ENCODE data around the gene ORMDL3. TPM values are rescaled to one million over a fixed set of nuclear protein-coding genes. Genes with fewer than 3 reads are reported as not detected.
"Not testable (repeated sequence)": the region's sequence is repeated elsewhere in the genome, so short reads cannot be mapped to it uniquely, and the experiment has no call there.

The ORMDL3 gene
- total RNA-seq, 1 experiment from 2014 or later = 20.9 TPM

DNA sequence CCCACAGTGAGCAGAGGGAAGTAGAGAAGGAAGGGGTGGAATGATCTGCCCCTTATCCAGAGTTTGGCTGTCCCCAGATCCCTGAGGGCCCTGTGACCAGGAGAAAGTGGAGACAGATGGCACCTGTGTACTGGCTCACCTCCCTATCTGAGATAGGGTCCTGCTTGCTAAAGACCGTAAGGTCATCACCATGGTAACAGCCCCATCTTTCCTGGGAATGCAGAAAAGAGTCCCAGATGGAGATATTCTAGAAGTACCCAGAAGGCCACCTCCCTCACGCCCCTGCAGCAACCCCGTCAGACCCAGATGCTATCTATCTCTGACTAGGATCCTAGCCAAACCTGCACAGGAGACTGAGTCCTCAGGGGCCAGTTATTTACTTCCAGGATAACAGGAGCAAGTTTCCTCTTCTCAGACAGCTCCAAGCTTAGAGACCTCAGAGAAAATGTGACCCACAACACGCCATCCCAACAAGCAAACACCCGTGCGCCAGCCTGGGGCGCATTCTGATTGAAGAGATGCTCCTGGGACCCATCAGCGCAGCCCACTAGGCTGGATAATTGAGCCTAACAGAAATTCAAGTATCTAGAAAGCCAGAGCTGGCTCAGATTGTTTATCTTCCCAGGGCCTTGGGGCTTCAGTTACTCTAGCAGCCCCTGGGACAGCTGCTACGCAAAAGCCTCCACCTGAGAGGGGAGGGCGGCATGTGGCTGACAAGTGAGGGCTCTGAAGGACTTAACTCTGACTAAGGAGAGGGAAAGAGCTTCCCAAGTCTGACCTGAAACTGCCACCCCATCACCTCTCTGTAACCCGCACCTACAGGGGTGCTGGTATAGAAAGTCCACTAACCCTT lies 1.9 kb downstream of the ORMDL3 start:
- no peak for DNase-seq (ENCODE audit: low read depth)

DNA sequence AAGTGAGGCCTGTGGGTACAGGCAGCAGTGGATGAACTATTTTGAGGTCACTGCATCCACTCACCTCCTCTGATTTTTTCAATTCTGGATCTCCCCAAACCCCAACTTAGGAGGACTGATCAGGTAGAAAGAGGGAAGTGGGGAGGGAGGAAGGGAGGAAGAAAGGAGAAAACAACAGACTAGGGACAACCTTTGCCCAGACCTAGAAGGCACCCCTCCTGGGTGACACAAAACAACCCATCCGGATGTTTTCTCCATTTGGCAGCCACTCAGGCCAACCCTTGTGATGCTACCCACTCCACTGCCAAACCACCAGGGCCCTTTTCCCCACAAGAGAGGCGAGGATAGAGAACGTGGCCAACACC lies 2.7 kb downstream of the ORMDL3 start:
- DNase-seq (ENCODE audit: low read depth) = no peak

- DNase-seq (ENCODE audit: low read depth) = peak; percentile 38
Measured at GRCh38 chr17:39923836-39924690, 3.3 kb downstream of the ORMDL3 start.

GRCh38 chr17:39923230-39923629 lies 4.2 kb downstream of the ORMDL3 start:
- no peak for DNase-seq (ENCODE audit: low read depth)

- DNase-seq (ENCODE audit: low read depth) = no peak
Measured at GRCh38 chr17:39922006-39922405, 5.4 kb downstream of the ORMDL3 start.

DNA sequence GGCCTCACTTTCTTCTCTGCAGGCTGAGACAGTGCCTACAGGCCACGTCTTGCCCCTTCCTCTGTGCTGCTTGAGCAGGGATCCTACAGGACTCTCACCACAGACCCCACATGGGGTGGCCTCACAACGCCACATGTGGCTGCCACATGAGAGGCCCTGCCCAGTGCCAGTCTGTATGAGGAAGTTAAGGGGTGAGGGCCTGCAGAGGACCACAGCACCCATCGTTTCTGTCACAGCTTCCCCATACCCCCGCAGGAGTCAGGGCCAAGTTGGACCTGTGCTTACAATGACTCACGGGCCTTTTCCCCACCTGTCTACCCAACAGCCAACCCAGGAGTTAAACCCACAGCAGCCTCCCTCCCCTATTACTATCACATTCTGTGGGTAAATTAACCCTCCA lies 6.1 kb downstream of the ORMDL3 start:
- no peak for DNase-seq (ENCODE audit: low read depth)

DNA sequence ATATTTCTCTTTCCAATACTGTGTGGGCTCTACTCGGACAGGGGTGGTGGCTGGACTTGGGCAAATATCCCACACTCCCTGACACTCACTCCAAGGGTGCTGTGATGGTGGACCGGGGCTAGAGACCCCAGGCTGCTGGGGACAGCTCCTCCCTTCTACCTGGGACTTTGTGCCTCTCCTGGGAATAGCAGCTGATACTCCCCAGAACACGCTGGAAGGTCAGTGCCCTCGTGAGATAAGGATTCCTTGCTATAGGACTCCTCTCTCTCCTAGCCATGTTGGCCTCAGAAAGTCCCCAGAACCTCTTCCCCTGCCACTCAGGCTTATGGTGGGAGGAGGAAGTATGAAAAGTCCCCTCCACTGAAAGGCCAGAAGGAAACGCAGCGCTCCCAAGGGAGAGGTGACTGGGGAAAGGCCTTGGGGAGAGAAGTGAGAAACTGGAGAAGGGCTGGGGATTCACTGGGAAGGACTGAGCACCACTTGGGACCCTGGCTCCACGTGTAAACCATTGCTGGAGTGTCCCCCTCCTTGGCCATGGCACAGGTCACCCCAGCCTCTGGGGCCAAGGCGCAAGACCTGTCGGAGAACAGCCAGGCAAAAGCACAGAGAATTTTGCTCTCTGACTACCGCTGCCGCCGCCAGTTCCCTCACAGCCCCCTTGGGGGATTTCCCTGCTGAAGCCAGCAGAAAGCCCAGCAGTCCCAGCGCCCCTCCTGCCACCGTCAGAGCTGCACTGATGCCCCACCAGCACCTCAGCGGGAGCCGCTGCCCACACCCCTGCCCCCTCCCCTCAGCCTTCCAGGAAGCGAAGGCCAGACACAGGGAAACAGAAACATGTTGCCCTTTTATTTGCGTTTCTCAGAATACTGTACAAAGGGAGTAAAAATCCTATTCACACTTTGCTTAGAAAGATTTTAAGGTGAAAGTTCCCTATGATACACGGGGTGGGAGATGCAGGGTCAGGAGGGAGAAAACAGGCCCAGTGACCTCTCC lies 6.9 kb downstream of the ORMDL3 start:
- no peak for DNase-seq (ENCODE audit: low read depth)

DNA sequence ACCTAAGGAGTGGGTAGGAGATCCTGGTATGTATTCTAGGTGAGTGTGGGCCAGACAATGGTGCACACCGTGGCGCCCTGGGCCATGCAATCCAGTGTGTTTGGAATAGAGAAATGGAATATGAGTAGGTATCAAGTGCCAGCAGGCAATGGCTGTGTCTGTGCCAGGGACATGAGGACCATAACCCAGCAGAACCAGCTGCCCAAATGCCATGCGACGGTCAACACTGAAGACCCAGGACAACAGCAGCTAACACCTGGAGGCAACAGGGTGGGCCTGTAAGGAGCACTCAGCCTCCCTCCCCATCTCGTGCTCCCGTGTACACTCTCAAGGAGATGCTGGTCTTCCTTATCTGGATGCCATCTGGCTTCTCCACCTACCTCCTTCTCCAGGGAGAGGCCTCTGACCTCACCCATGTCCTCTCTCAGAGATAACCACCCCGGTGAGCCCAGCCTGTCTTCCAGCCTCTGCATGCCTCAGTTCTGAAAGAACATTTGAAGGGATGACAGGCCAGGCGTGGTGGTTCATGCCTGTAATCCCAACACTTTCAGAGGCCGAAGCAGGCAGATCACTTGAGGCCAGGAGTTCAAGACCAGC lies 8.2 kb downstream of the ORMDL3 start:
- DNase-seq (ENCODE audit: low read depth) = no peak

- DNase-seq (ENCODE audit: low read depth) = no peak
Measured at GRCh38 chr17:39916918-39917317, 10.5 kb downstream of the ORMDL3 start.

- no peak for DNase-seq (ENCODE audit: low read depth)
Measured at GRCh38 chr17:39915559-39915958, 11.8 kb downstream of the ORMDL3 start.

- DNase-seq (ENCODE audit: low read depth) = no peak
Measured at GRCh38 chr17:39913989-39914388, 13.4 kb downstream of the ORMDL3 start.

DNA sequence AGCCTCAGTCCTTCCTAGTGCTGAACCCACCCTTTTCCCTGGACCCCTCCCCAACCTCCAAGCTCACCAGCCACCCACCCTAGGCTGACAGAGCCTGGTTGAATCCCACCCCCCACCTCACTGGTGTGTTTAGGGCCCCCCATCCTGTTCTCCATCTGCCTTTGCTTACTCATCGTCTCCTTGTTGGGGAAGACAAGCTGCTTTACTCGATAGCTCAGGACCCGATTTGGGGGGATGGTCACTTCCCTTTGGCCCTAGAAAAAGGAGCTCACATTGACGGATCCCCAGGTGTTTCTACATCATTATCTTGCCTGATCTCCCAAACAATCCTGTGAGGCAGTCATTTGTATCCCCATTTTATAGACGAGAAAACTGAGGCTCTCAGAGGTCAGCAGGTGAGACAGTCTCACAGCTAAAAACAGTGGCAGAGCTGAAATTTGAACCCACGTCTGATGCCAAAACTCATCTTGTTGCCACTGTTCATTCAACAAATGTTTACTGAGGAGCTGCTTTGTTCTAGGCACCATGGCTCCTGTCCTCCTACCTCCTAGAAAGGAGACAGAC lies 18.5 kb downstream of the ORMDL3 start:
- no peak for DNase-seq (ENCODE audit: low read depth)

DNA sequence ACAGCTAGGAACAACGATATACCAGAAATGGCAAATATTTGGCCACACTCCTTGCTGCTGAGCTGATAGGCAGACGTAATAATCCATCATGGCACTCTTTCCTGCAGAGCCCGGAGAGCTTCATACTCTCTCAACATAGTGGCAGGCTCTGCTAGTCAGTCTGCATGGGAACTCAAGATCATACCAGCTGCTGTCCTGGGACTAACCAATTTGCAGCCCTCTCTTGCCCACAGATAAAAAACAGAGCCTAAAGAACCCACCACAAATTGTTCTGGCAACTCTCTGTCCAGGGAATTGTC lies 22.5 kb downstream of the ORMDL3 start:
- no peak for DNase-seq (ENCODE audit: low read depth)

DNA sequence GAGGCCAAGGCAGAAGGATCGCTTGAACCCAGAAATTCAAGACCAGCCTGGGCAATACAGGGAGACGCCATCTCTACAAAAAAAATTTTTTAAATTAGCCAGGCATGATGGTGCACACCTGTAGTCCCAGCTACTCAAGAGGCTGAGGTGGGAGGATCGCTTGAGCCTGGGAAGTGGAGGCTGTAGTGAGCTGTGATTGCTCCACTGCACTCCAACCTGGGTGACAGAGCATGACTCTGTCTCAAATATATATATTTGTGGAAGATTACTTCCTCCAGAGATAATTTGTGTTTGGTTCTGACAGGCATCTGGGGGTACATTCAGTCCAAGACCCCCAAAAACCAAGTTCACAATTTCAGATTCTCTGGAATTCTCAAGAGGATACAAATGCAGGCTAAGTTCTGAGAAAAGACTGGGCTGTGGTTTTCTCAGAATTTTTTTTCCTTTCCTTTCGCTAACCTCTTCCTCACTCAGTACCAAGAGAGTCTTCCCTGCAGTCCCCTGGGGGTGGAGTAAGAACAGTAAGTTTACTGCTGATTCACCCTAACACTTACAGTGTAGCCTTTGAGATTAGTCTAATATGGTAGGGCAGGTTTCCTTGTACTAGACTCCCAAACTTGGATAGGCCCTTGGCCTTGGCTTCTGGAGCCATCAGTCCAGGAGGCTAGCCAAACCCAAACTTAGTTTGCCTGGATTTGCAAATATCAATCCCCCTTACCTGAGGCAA lies 24.1 kb downstream of the ORMDL3 start:
- DNase-seq (ENCODE audit: low read depth) = no peak

GRCh38 chr17:39902027-39902426 lies 25.4 kb downstream of the ORMDL3 start:
- not testable (repeated sequence) for DNase-seq (ENCODE audit: low read depth)

DNA sequence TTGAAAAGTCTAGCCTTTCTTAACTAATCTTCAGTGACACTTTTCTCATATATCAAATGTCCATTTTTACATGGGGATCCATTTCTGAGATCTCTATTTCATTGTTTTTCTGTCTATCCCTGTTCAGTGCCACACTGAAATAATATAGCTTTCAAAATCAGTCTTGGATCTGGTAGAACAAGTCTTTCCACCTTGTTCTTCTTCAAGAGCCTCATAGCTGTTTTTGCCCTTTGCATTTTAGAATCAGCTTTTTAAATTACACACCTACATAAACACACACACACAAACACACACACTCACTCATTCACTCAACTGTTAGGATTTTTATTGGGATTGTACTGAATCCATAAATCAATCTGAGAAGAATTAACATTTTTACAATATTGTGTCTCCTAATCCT lies 28.2 kb downstream of the ORMDL3 start:
- DNase-seq (ENCODE audit: low read depth) = no peak

DNA sequence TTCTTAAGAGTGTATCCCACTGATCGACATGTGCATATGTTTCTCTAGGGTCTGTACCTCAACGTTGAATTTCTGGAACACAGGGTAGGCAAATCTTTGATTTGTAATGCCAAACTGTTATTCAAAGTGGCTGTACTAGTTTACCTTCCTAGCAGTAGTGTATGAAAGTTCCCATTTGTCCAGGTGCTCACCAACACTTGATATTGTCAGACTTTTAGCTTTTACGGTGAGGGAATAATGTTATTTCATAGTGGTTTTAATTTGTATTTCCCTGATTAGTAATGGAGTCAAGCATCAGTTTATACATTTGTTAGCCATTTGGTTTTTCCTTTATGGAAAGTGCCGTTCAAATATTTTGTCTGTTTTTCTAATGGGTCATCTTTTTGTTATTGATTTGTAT lies 29.3 kb downstream of the ORMDL3 start:
- no peak for DNase-seq (ENCODE audit: low read depth)

- DNase-seq (ENCODE audit: low read depth) = no peak
Measured at GRCh38 chr17:39894681-39895376, 32.6 kb downstream of the ORMDL3 start.

DNA sequence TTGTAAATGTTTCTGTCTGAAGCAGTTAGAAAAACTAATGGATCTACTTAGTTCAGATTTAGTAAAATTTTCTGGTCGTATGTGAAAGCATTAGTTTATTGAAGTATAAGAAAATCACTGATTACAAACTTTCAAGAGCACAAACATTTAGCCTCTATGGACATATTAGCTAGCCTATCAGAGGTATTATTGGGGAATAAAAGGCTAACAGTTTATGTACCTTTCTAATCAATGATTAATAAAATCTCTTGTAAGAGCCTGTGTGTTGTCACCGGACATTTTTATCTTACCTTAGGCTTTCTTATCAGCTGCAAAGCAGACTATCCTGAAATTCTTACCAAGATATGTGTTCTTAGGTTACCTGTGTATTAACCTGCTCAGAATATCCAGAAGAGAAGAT lies 38.2 kb downstream of the ORMDL3 start:
- no peak for DNase-seq (ENCODE audit: low read depth)

DNA sequence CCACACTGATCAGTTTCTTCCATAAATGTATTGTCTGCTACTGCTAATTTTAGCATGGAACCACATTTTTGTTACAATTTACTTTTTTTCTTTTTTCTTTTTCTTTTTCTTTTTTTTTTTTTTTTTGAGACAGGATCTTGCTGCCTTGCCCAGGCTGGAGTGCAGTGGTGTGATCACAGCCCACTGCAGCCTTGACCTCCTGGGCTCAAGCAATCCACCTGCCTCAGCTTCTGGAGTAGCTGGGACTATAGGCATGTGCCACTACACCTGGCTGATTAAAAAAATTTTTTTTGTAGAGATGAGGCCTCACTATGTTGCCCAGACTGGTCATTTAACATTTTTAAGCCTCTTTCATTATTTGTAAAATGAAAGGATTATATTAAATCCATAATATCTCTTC lies 40.3 kb downstream of the ORMDL3 start:
- DNase-seq (ENCODE audit: low read depth) = no peak

Measured in HT1080 (cell line).